ENCODE data around the gene MCC. TPM values are rescaled to one million over a fixed set of nuclear protein-coding genes. Genes with fewer than 3 reads are reported as not detected.

MCC gene
- total RNA-seq, 1 donor from 2014 or later, result 18.9 TPM

DNA sequence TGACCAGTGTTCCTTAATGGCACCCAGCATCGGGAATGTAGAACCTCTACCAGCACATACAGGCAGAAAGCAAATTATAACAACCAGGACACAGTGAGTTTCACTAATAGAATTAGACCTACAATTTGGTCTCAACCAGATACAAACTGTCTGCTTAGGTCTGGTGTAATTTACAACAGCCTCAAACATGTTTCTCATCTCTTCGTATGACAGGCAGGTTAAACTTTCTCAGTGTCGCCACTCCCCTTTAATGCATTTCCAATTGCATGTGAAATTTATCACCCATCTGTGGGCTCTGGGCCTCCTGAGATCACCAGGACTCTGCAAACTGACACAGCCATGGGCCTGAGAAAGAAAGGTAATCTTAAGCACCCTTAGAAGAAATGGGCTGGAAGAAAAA lies 293.0 kb downstream of the MCC start:
- H3K27ac Mint-ChIP-seq, result no peak overlapping the region
- peaks cover 12% of the 10 kb centered on the region for H3K9me3 Mint-ChIP-seq (ENCODE audit: low read depth)
- no peaks in the 10 kb centered on the region for H3K27me3 Mint-ChIP-seq
- H3K36me3 Mint-ChIP-seq (ENCODE audit: insufficient read depth), result peaks cover 11% of the 10 kb centered on the region
- no peak for DNase-seq (ENCODE audit: low spot score, unreplicated experiment)
- H3K4me3 Mint-ChIP-seq (ENCODE audit: low read depth), result no peak overlapping the region
- H3K4me1 Mint-ChIP-seq (ENCODE audit: low read depth), result peaks cover 12% of the 10 kb centered on the region
- TF ChIP-seq CTCF (IDR thresholded peaks at IDR 0.05; ENCODE audit: unreplicated experiment), result no peak

- no peak for TF ChIP-seq CTCF (IDR thresholded peaks at IDR 0.05; ENCODE audit: unreplicated experiment)
- Mint-ChIP-seq H3K4me3 (ENCODE audit: low read depth) (no peak overlapping the region), H3K27ac (no peak overlapping the region), H3K9me3 (ENCODE audit: low read depth) (peaks cover 12% of the 10 kb centered on the region), H3K36me3 (ENCODE audit: insufficient read depth) (peaks cover 11% of the 10 kb centered on the region), H3K4me1 (ENCODE audit: low read depth) (peaks cover 12% of the 10 kb centered on the region), H3K27me3 (no peaks in the 10 kb centered on the region)
- DNase-seq (ENCODE audit: low spot score, unreplicated experiment), result no peak
These were observed 293.7 kb downstream of the MCC start for GRCh38 chr5:113194591-113194990.

GRCh38 chr5:113194125-113194524 lies 294.1 kb downstream of the MCC start:
- no peak for TF ChIP-seq CTCF (IDR thresholded peaks at IDR 0.05; ENCODE audit: unreplicated experiment)
- H3K27me3 Mint-ChIP-seq, result no peaks in the 10 kb centered on the region
- peaks cover 12% of the 10 kb centered on the region for H3K9me3 Mint-ChIP-seq (ENCODE audit: low read depth)
- H3K4me1 Mint-ChIP-seq (ENCODE audit: low read depth), result peaks cover 12% of the 10 kb centered on the region
- no peak overlapping the region for H3K4me3 Mint-ChIP-seq (ENCODE audit: low read depth)
- DNase-seq (ENCODE audit: low spot score, unreplicated experiment), result no peak
- no peak overlapping the region for H3K27ac Mint-ChIP-seq
- peaks cover 11% of the 10 kb centered on the region for H3K36me3 Mint-ChIP-seq (ENCODE audit: insufficient read depth)

GRCh38 chr5:113193311-113193978 lies 294.8 kb downstream of the MCC start:
- H3K36me3 Mint-ChIP-seq (ENCODE audit: insufficient read depth), result peaks cover 11% of the 10 kb centered on the region
- no peak for DNase-seq (ENCODE audit: low spot score, unreplicated experiment)
- H3K9me3 Mint-ChIP-seq (ENCODE audit: low read depth), result peaks cover 12% of the 10 kb centered on the region
- no peak overlapping the region for H3K4me3 Mint-ChIP-seq (ENCODE audit: low read depth)
- H3K27ac Mint-ChIP-seq, result no peak overlapping the region
- H3K4me1 Mint-ChIP-seq (ENCODE audit: low read depth), result peaks cover 9% of the 10 kb centered on the region
- H3K27me3 Mint-ChIP-seq, result no peaks in the 10 kb centered on the region
- TF ChIP-seq CTCF (IDR thresholded peaks at IDR 0.05; ENCODE audit: unreplicated experiment), result no peak

GRCh38 chr5:113192541-113192940 lies 295.7 kb downstream of the MCC start:
- H3K27ac Mint-ChIP-seq, result no peak overlapping the region
- H3K9me3 Mint-ChIP-seq (ENCODE audit: low read depth), result peaks cover 12% of the 10 kb centered on the region
- no peak for TF ChIP-seq CTCF (IDR thresholded peaks at IDR 0.05; ENCODE audit: unreplicated experiment)
- H3K27me3 Mint-ChIP-seq, result no peaks in the 10 kb centered on the region
- no peak for DNase-seq (ENCODE audit: low spot score, unreplicated experiment)
- H3K4me3 Mint-ChIP-seq (ENCODE audit: low read depth), result no peak overlapping the region
- H3K4me1 Mint-ChIP-seq (ENCODE audit: low read depth), result peaks cover 10% of the 10 kb centered on the region
- H3K36me3 Mint-ChIP-seq (ENCODE audit: insufficient read depth), result peaks cover 11% of the 10 kb centered on the region

All from progenitor cell of endocrine pancreas (in vitro differentiated cells).